Muscle layer of duodenum (tissue), 2 donors: ENCODE results near the gene GOT1.

Experiments used
- H3K27ac ChIP-seq: one replicate; pipeline ENCODE4 v1.7.0; 2013; ENCODE audit warnings: mild to moderate bottlenecking, low read length
- H3K27me3 ChIP-seq: one replicate; pipeline ENCODE4 v1.7.0; 2013; ENCODE audit warnings: low read depth, mild to moderate bottlenecking, control low read depth, low read length
- H3K36me3 ChIP-seq, 2 donors: one replicate each; pipeline ENCODE4 v1.7.0; 2013; ENCODE audit warnings: low read length in 2 of 2, control low read depth in 1 of 2, mild to moderate bottlenecking in 1 of 2; ENCODE audit not compliant: insufficient read depth in 2 of 2, control insufficient read depth in 1 of 2
- H3K4me1 ChIP-seq, 2 donors: one replicate each; pipeline ENCODE4 v1.7.0; 2013; ENCODE audit warnings: low read length in 2 of 2, mild to moderate bottlenecking in 2 of 2, control low read depth in 1 of 2, moderate library complexity in 1 of 2; ENCODE audit not compliant: insufficient read depth in 2 of 2, control insufficient read depth in 1 of 2
- H3K4me3 ChIP-seq, 2 donors: one replicate each; pipeline ENCODE4 v1.7.0; 2013; ENCODE audit warnings: low read length in 2 of 2, low read depth in 1 of 2, mild to moderate bottlenecking in 1 of 2
- H3K9me3 ChIP-seq, 2 donors: one replicate each; pipeline ENCODE4 v1.7.0; 2013; ENCODE audit warnings: low read length in 2 of 2, control low read depth in 1 of 2, mild to moderate bottlenecking in 1 of 2; ENCODE audit not compliant: control insufficient read depth in 1 of 2
- donor health status: healthy.

GOT1 gene

GRCh38 chr10:99372546-99373271 lies 57.7 kb downstream of the GOT1 start:
- no peaks in the 10 kb centered on the region for H3K36me3 ChIP-seq
- H3K27ac ChIP-seq: no peak overlapping the region
- no peaks in the 10 kb centered on the region for H3K9me3 ChIP-seq
- no peaks in the 10 kb centered on the region for H3K4me1 ChIP-seq
- no peaks in the 10 kb centered on the region for H3K27me3 ChIP-seq
- H3K4me3 ChIP-seq: no peak overlapping the region

GRCh38 chr10:99370993-99371392 lies 59.4 kb downstream of the GOT1 start:
- H3K4me3 ChIP-seq: no peak overlapping the region
- no peak overlapping the region for H3K27ac ChIP-seq
- no peaks in the 10 kb centered on the region for H3K9me3 ChIP-seq
- no peaks in the 10 kb centered on the region for H3K27me3 ChIP-seq
- H3K36me3 ChIP-seq: no peaks in the 10 kb centered on the region
- no peaks in the 10 kb centered on the region for H3K4me1 ChIP-seq

GRCh38 chr10:99369551-99369950 lies 60.9 kb downstream of the GOT1 start:
- no peaks in the 10 kb centered on the region for H3K4me1 ChIP-seq
- no peak overlapping the region for H3K4me3 ChIP-seq
- H3K36me3 ChIP-seq: no peaks in the 10 kb centered on the region
- H3K27me3 ChIP-seq: no peaks in the 10 kb centered on the region
- no peak overlapping the region for H3K27ac ChIP-seq
- H3K9me3 ChIP-seq: no peaks in the 10 kb centered on the region

- Histone ChIP-seq H3K9me3 (no peaks in the 10 kb centered on the region), H3K27ac (no peak overlapping the region), H3K27me3 (no peaks in the 10 kb centered on the region), H3K36me3 (no peaks in the 10 kb centered on the region), H3K4me3 (no peak overlapping the region), H3K4me1 (no peaks in the 10 kb centered on the region)
These were observed 61.3 kb downstream of the GOT1 start for GRCh38 chr10:99369126-99369525.

GRCh38 chr10:99368646-99369045 lies 61.8 kb downstream of the GOT1 start:
- no peaks in the 10 kb centered on the region for H3K36me3 ChIP-seq
- H3K4me3 ChIP-seq: no peak overlapping the region
- no peaks in the 10 kb centered on the region for H3K9me3 ChIP-seq
- H3K27me3 ChIP-seq: no peaks in the 10 kb centered on the region
- H3K4me1 ChIP-seq: no peaks in the 10 kb centered on the region
- H3K27ac ChIP-seq: no peak overlapping the region

- Histone ChIP-seq H3K9me3 (no peaks in the 10 kb centered on the region), H3K27ac (no peak overlapping the region), H3K4me1 (no peaks in the 10 kb centered on the region), H3K4me3 (no peak overlapping the region), H3K36me3 (peaks cover 0 to 12% of the 10 kb centered on the region in 2 donors), H3K27me3 (no peaks in the 10 kb centered on the region)
These were observed 63.8 kb downstream of the GOT1 start for GRCh38 chr10:99366666-99367065.

GRCh38 chr10:99365736-99366135 lies 64.7 kb downstream of the GOT1 start:
- no peaks in the 10 kb centered on the region for H3K27me3 ChIP-seq
- no peaks in the 10 kb centered on the region for H3K4me1 ChIP-seq
- no peak overlapping the region for H3K27ac ChIP-seq

GRCh38 chr10:99365311-99365710 lies 65.1 kb downstream of the GOT1 start:
- no peaks in the 10 kb centered on the region for H3K9me3 ChIP-seq
- no peak overlapping the region for H3K27ac ChIP-seq
- no peaks in the 10 kb centered on the region for H3K4me1 ChIP-seq
- H3K36me3 ChIP-seq: peaks cover 0 to 12% of the 10 kb centered on the region in 2 donors
- no peaks in the 10 kb centered on the region for H3K27me3 ChIP-seq
- H3K4me3 ChIP-seq: no peak overlapping the region

More at GRCh38 chr10:99365736-99366135, 64.7 kb downstream of the GOT1 start:
- peaks cover 0 to 12% of the 10 kb centered on the region in 2 donors for H3K36me3 ChIP-seq
- no peaks in the 10 kb centered on the region for H3K9me3 ChIP-seq
- H3K4me3 ChIP-seq: no peak overlapping the region

GRCh38 chr10:99364125-99364524 lies 66.3 kb downstream of the GOT1 start:
- Histone ChIP-seq H3K36me3 (peaks cover 0 to 12% of the 10 kb centered on the region in 2 donors), H3K27me3 (no peaks in the 10 kb centered on the region), H3K4me1 (no peaks in the 10 kb centered on the region), H3K4me3 (no peak overlapping the region), H3K27ac (no peak overlapping the region), H3K9me3 (no peaks in the 10 kb centered on the region)

- Histone ChIP-seq H3K36me3 (peaks cover 0 to 12% of the 10 kb centered on the region in 2 donors), H3K27ac (no peak overlapping the region)
These were observed 69.5 kb downstream of the GOT1 start for GRCh38 chr10:99360934-99361333.

GRCh38 chr10:99358101-99358500 lies 72.3 kb downstream of the GOT1 start:
- Histone ChIP-seq H3K27ac (no peak overlapping the region), H3K27me3 (no peaks in the 10 kb centered on the region), H3K9me3 (no peaks in the 10 kb centered on the region), H3K4me1 (no peaks in the 10 kb centered on the region), H3K4me3 (no peak overlapping the region), H3K36me3 (peaks cover 0 to 12% of the 10 kb centered on the region in 2 donors)

More at GRCh38 chr10:99360934-99361333, 69.5 kb downstream of the GOT1 start:
- Histone ChIP-seq H3K4me1 (no peaks in the 10 kb centered on the region), H3K9me3 (no peaks in the 10 kb centered on the region), H3K4me3 (no peak overlapping the region), H3K27me3 (no peaks in the 10 kb centered on the region)

- no peaks in the 10 kb centered on the region for H3K9me3 ChIP-seq
- H3K36me3 ChIP-seq: peaks cover 0 to 8% of the 10 kb centered on the region in 2 donors
- no peak overlapping the region for H3K27ac ChIP-seq
- H3K27me3 ChIP-seq: no peaks in the 10 kb centered on the region
- H3K4me3 ChIP-seq: no peak overlapping the region
- no peaks in the 10 kb centered on the region for H3K4me1 ChIP-seq
These were observed 72.7 kb downstream of the GOT1 start for GRCh38 chr10:99357691-99358090.
